Measurements from ENCODE around the gene IRGM. TPM values are rescaled to one million over a fixed set of nuclear protein-coding genes. Genes with fewer than 3 reads are reported as not detected.

Gene IRGM
- total RNA-seq, 1 experiment from 2014 or later = 0.13 TPM

GRCh38 chr5:150801117-150801927 lies 45.0 kb upstream of the IRGM start:
- H3K27ac Mint-ChIP-seq = peak overlapping the region; percentile 51 to 79 (median 73); a peak in 5 of 7 replicates
- no peak overlapping the region for H3K27ac ChIP-seq (ENCODE audit: insufficient read length, low read depth, low read length)

More at GRCh38 chr5:150801117-150801927, 45.0 kb upstream of the IRGM start:
- Histone ChIP-seq H4K91ac (ENCODE audit: insufficient read length, low read depth, low read length) (no peak overlapping the region), H3K23ac (ENCODE audit: insufficient read length, low read depth, low read length) (no peak overlapping the region), H3K4ac (ENCODE audit: low read depth, low read length) (no peak overlapping the region), H3K56ac (ENCODE audit: insufficient read length, low read depth, low read length) (no peak overlapping the region), H3K9ac (ENCODE audit: extremely low read depth, insufficient read length, low read length) (peak overlapping the region; percentile 28), H3K18ac (ENCODE audit: insufficient read length, low read depth, low read length) (no peak overlapping the region), H3K14ac (ENCODE audit: insufficient read depth, low read length) (peak overlapping the region; percentile 9; the same call in 1 of the 2 replicates), H2BK5ac (ENCODE audit: insufficient read length, low read length) (no peak overlapping the region), H2BK12ac (ENCODE audit: insufficient read length, low read depth, low read length) (no peak overlapping the region), H3K4me1 (ENCODE audit: insufficient read depth, low read length) (no peaks in the 10 kb centered on the region), H3K79me1 (ENCODE audit: insufficient read depth, low read depth, low read length, poor library complexity, severe bottlenecking) (no peaks in the 10 kb centered on the region), H2BK20ac (ENCODE audit: low read depth, low read length, poor library complexity, severe bottlenecking) (no peak overlapping the region), H3K9me3 (ENCODE audit: control insufficient read depth, low read depth, low read length) (no peaks in the 10 kb centered on the region), H3K79me2 (ENCODE audit: insufficient read depth, low read length) (no peaks in the 10 kb centered on the region), H4K20me1 (ENCODE audit: control insufficient read depth, insufficient read depth, insufficient read length) (no peaks in the 10 kb centered on the region), H2BK120ac (ENCODE audit: low read depth, low read length, poor library complexity, severe bottlenecking) (no peak overlapping the region), H2BK15ac (ENCODE audit: low read depth, low read length) (no peak overlapping the region), H3K4me2 (ENCODE audit: insufficient read depth, insufficient read length, low read length) (peak overlapping the region; percentile 84), H4K8ac (replicated peaks; ENCODE audit: insufficient read length, low read depth, low read length) (no peak overlapping the region), H3T11ph (ENCODE audit: low read length) (no peak overlapping the region), H3K27me3 (ENCODE audit: insufficient read depth, low read length) (no peaks in the 10 kb centered on the region), H3K23me2 (ENCODE audit: insufficient read length, low read depth, low read length, poor library complexity, severe bottlenecking) (peaks cover 4% of the 10 kb centered on the region), H4K5ac (ENCODE audit: insufficient read length, low read depth, low read length) (no peak overlapping the region), H2AK5ac (ENCODE audit: insufficient read length, low read length) (no peak overlapping the region), H2AFZ (ENCODE audit: low read length) (peak overlapping the region; percentile 93)
- Mint-ChIP-seq H3K27me3 (ENCODE audit: low read depth) (peaks cover 4% of the 10 kb centered on the region; the same call in 1 of the 2 replicates), H3K9me3 (peaks cover 3 to 4% of the 10 kb centered on the region in 2 experiments; a peak in 2 of 5 replicates), H3K36me3 (ENCODE audit: insufficient read depth in 1 of 3, low read depth in 3 of 3) (peaks cover 6 to 11% (median 7%) of the 10 kb centered on the region in 3 experiments; a peak in 6 of 7 replicates), H3K4me3 (peak overlapping the region; percentile 66 to 69), H3K4me1 (peaks cover 20 to 23% of the 10 kb centered on the region in 2 experiments)
- no CpG with 5 or more reads among the region's 15 CpGs for WGBS (ENCODE audit: extremely low coverage, insufficient read length, low lambda C conversion rate)
- peak; percentile 63 for TF ChIP-seq CTCF (conservative IDR thresholded peaks at IDR 0.05)
- DNase-seq = peak; percentile 74
